SJCRH30 (cell line): ENCODE data around the gene DOCK10. TPM values are rescaled to one million over a fixed set of nuclear protein-coding genes. Genes with fewer than 3 reads are reported as not detected.
"Not testable (repeated sequence)": the region's sequence is repeated elsewhere in the genome, so short reads cannot be mapped to it uniquely, and the experiment has no call there.

Source experiments
- DNase-seq, 2 experiments: peaks; one replicate each; pipeline ENCODE4 v3.0.0-alpha.2; 2015 to 2020
- H3K27ac ChIP-seq: fragments of 250-450 bp; sonication (Bioruptor Pico); 2 replicates; pipeline ENCODE4 v1.5.1; 2020; ENCODE audit warnings: mild to moderate bottlenecking, moderate library complexity
- H3K27me3 ChIP-seq: fragments of 250-450 bp; sonication (Bioruptor Pico); 2 replicates; pipeline ENCODE4 v1.5.1; 2020; ENCODE audit warnings: mild to moderate bottlenecking, moderate library complexity
- H3K36me3 ChIP-seq: fragments of 250-450 bp; sonication (Bioruptor Pico); 2 replicates; pipeline ENCODE4 v1.5.1; 2020; ENCODE audit warnings: mild to moderate bottlenecking, moderate library complexity
- H3K4me1 ChIP-seq: fragments of 250-450 bp; sonication (Bioruptor Pico); 2 replicates; pipeline ENCODE4 v1.5.1; 2020; ENCODE audit warnings: mild to moderate bottlenecking, moderate library complexity
- H3K4me3 ChIP-seq: fragments of 250-450 bp; sonication (Bioruptor Pico); 2 replicates; pipeline ENCODE4 v1.5.1; 2020; ENCODE audit warnings: mild to moderate bottlenecking, moderate library complexity
- H3K9me3 ChIP-seq: fragments of 250-450 bp; sonication (Bioruptor Pico); replicated peaks from 2 replicates; pipeline ENCODE4 v1.5.1; 2020; ENCODE audit warnings: mild to moderate bottlenecking, moderate library complexity
- total RNA-seq: library from RNA; depleted of rRNA; stranded (reverse); fragments of >200 nt; shearing (Covaris generic); gene quantifications from 2 replicates; pipeline ENCODE4 v1.2.3, GENCODE V29; 2014

Gene DOCK10
- total RNA-seq, 1 experiment from 2014 or later, result 12.3 TPM

GRCh38 chr2:225065882-225066281, 23.6 kb upstream of the DOCK10 start:
- no peak overlapping the region for H3K27ac ChIP-seq
- H3K4me3 ChIP-seq, result no peak overlapping the region
- H3K27me3 ChIP-seq, result no peaks in the 10 kb centered on the region
- peaks cover 8% of the 10 kb centered on the region; the same call in 1 of the 2 replicates for H3K4me1 ChIP-seq
- H3K9me3 ChIP-seq, result 0 out of 2 replicates have a peak, but pooled peaks cover 3% of the 10 kb centered on the region
- DNase-seq, result no peak
- H3K36me3 ChIP-seq, result 0 out of 2 replicates have a peak, but pooled peaks cover 2% of the 10 kb centered on the region

DNA sequence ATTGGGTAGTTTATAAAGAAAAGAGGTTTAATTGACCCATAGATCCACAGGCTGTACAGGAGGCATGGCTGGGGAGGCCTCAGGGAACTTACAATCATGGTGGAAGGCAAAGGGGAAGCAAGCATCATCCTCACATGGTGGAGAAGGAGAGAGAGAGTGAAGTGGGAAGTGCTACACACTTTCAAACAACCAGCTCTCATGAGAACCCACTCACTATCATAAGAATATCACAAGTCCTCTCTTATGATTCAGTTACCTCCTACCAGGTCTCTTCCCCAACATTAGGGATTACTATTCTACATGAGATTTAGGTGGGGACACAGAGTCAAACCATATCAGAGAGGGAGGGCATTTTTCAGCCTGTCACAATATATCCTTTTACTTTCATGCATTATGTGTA, 22.7 kb upstream of the DOCK10 start:
- Histone ChIP-seq H3K27me3 (no peaks in the 10 kb centered on the region), H3K4me1 (no peaks in the 10 kb centered on the region; the same call in 1 of the 2 replicates), H3K27ac (no peak overlapping the region), H3K36me3 (0 out of 2 replicates have a peak, but pooled peaks cover 2% of the 10 kb centered on the region), H3K9me3 (0 out of 2 replicates have a peak, but pooled peaks cover 3% of the 10 kb centered on the region), H3K4me3 (no peak overlapping the region)
- DNase-seq, result no peak

DNA sequence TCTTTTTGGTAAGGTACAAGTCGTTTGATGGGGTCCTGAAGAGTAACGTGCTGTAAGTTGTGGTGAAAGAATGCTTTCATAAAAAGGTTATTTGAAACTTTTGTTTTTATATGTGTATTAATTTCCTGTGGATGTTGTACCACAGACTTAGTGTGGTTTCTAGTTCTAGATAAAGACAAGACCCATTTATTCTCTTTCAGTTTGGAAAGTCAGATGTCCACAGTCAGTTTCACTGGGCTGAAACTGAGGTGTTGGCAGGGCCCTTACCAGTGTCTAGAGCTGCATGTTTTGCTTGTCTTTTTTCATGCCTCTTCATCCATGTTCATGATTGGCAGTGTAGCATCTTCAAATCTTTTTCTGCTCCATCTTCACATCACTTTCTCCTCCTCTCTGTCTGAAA, 22.1 kb upstream of the DOCK10 start:
- Histone ChIP-seq H3K36me3 (0 out of 2 replicates have a peak, but pooled peaks cover 2% of the 10 kb centered on the region), H3K27ac (no peak overlapping the region), H3K27me3 (no peaks in the 10 kb centered on the region), H3K9me3 (0 out of 2 replicates have a peak, but pooled peaks cover 3% of the 10 kb centered on the region), H3K4me1 (no peaks in the 10 kb centered on the region), H3K4me3 (no peak overlapping the region)
- DNase-seq, result no peak

- no peak for DNase-seq
- H3K27me3 ChIP-seq, result no peaks in the 10 kb centered on the region
- H3K9me3 ChIP-seq, result peaks cover 8% of the 10 kb centered on the region; the same call in 1 of the 2 replicates
- H3K4me1 ChIP-seq, result no peaks in the 10 kb centered on the region
- no peak overlapping the region for H3K27ac ChIP-seq
- H3K4me3 ChIP-seq, result no peak overlapping the region
- no peaks in the 10 kb centered on the region for H3K36me3 ChIP-seq
These were observed 14.2 kb upstream of the DOCK10 start for GRCh38 chr2:225056330-225057073.

GRCh38 chr2:225055714-225056113, 13.4 kb upstream of the DOCK10 start:
- no peak overlapping the region for H3K27ac ChIP-seq
- H3K9me3 ChIP-seq, result peaks cover 8% of the 10 kb centered on the region; the same call in 1 of the 2 replicates
- no peaks in the 10 kb centered on the region for H3K36me3 ChIP-seq
- DNase-seq, result no peak
- no peaks in the 10 kb centered on the region for H3K27me3 ChIP-seq
- no peaks in the 10 kb centered on the region for H3K4me1 ChIP-seq
- H3K4me3 ChIP-seq, result no peak overlapping the region

GRCh38 chr2:225052703-225053102, 10.4 kb upstream of the DOCK10 start:
- Histone ChIP-seq H3K4me3 (no peak overlapping the region), H3K27me3 (no peaks in the 10 kb centered on the region), H3K4me1 (no peaks in the 10 kb centered on the region), H3K36me3 (no peaks in the 10 kb centered on the region), H3K27ac (no peak overlapping the region), H3K9me3 (0 out of 2 replicates have a peak, but pooled peaks cover 8% of the 10 kb centered on the region)
- DNase-seq, result no peak

DNA sequence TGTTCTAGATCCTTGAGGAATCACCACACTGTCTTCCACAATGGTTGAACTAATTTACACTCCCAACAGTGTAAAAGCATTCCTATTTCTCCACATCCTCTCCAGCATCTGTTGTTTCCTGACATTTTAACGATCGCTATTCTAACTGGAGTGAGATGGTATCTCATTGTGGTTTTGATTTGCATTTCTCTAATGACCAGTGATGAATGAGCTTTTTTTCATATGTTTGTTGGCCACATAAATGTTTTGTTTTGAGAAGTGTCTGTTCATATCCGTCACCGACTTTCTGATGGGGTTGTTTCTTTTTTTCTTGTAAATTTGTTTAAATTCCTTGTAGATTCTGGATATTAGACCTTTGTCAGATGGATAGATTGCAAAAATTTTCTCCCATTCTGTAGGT, 5.2 kb upstream of the DOCK10 start:
- H3K27me3 ChIP-seq, H3K36me3 ChIP-seq, H3K27ac ChIP-seq, H3K4me3 ChIP-seq, H3K9me3 ChIP-seq, DNase-seq, H3K4me1 ChIP-seq: not testable (repeated sequence)

DNA sequence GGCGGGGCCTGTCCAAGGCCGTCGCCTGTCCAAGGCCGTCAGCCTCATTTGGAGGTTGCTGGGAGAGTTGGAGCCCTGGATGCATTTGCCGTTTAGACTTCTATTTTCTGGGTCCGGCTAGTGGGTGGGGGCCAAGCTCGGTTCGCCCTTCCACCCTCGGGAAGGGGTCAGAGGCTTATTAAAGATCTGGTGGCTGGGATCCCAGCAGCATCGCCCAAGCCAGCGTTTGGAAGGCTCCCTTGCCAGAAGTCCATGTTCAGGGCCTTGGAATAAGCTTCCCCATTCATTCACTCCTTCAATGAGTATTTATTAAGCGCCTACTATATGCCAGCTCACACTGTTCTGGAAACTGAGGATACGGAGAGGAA, 516 bp upstream of the DOCK10 start:
- Histone ChIP-seq H3K9me3 (no peaks in the 10 kb centered on the region), H3K36me3 (no peaks in the 10 kb centered on the region), H3K27ac (peak overlapping the region; percentile 42; the same call in 1 of the 2 replicates), H3K27me3 (no peaks in the 10 kb centered on the region), H3K4me3 (peak overlapping the region; percentile 72), H3K4me1 (no peaks in the 10 kb centered on the region; the same call in 1 of the 2 replicates)
- no peak for DNase-seq

- H3K27ac ChIP-seq, result no peak overlapping the region
- peak overlapping the region; percentile 72 for H3K4me3 ChIP-seq
- H3K4me1 ChIP-seq, result no peaks in the 10 kb centered on the region; the same call in 1 of the 2 replicates
- no peaks in the 10 kb centered on the region for H3K36me3 ChIP-seq
- DNase-seq, result no peak
- no peaks in the 10 kb centered on the region for H3K9me3 ChIP-seq
- H3K27me3 ChIP-seq, result no peaks in the 10 kb centered on the region
These were observed 939 bp downstream of the DOCK10 start for GRCh38 chr2:225041207-225041850.

GRCh38 chr2:225040856-225041206, 1.4 kb downstream of the DOCK10 start:
- DNase-seq, result no peak

GRCh38 chr2:225040142-225040541, 2.1 kb downstream of the DOCK10 start:
- no peaks in the 10 kb centered on the region for H3K27me3 ChIP-seq
- no peak overlapping the region for H3K4me3 ChIP-seq
- no peaks in the 10 kb centered on the region for H3K9me3 ChIP-seq
- no peak overlapping the region for H3K27ac ChIP-seq
- no peak for DNase-seq
- H3K36me3 ChIP-seq, result no peaks in the 10 kb centered on the region
- H3K4me1 ChIP-seq, result no peaks in the 10 kb centered on the region; the same call in 1 of the 2 replicates

More at GRCh38 chr2:225040856-225041206, 1.4 kb downstream of the DOCK10 start:
- Histone ChIP-seq H3K4me3 (no peak overlapping the region), H3K4me1 (no peaks in the 10 kb centered on the region; the same call in 1 of the 2 replicates), H3K27me3 (no peaks in the 10 kb centered on the region), H3K36me3 (no peaks in the 10 kb centered on the region), H3K9me3 (no peaks in the 10 kb centered on the region), H3K27ac (no peak overlapping the region)

DNA sequence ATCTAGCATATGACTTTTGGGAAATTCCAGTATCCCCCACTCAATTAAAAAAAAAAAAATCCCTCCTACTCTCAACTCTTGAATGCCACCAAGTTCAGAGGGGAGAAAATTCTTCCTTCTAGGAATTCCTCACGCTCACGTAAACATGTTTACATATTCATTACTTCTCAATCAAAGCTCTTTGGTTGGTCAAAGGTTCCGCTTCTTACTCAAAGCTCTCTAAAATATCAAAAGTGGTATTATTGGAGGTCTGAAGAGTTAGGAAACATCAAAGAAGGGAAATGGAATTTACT, 4.1 kb downstream of the DOCK10 start:
- Histone ChIP-seq H3K4me3 (no peak overlapping the region), H3K9me3 (no peaks in the 10 kb centered on the region), H3K4me1 (no peaks in the 10 kb centered on the region; the same call in 1 of the 2 replicates), H3K36me3 (no peaks in the 10 kb centered on the region), H3K27ac (no peak overlapping the region), H3K27me3 (no peaks in the 10 kb centered on the region)
- DNase-seq, result no peak

- Histone ChIP-seq H3K9me3 (no peaks in the 10 kb centered on the region), H3K27me3 (no peaks in the 10 kb centered on the region), H3K4me3 (no peak overlapping the region), H3K27ac (no peak overlapping the region), H3K36me3 (no peaks in the 10 kb centered on the region), H3K4me1 (no peaks in the 10 kb centered on the region)
- DNase-seq, result no peak
These were observed 4.6 kb downstream of the DOCK10 start for GRCh38 chr2:225037415-225038230.

GRCh38 chr2:225036431-225036830, 5.8 kb downstream of the DOCK10 start:
- Histone ChIP-seq H3K4me3 (no peak overlapping the region), H3K27ac (no peak overlapping the region), H3K9me3 (no peaks in the 10 kb centered on the region), H3K36me3 (no peaks in the 10 kb centered on the region), H3K27me3 (no peaks in the 10 kb centered on the region), H3K4me1 (no peaks in the 10 kb centered on the region)
- DNase-seq, result no peak
